GM23338 (cell line): ENCODE data around the gene SNHG17. TPM values are rescaled to one million over a fixed set of nuclear protein-coding genes. Genes with fewer than 3 reads are reported as not detected.

Experiments used
- ATAC-seq: fragments of 200-7000 bp; cut with Tn5 transposase; 3 replicates; pipeline ENCODE4 v1.9.1; 2020
- DNase-seq: peaks from one replicate; pipeline ENCODE4 v3.0.0-alpha.2; 2015; ENCODE audit warnings: low spot score
- H2AFZ ChIP-seq: fragments of 200-600 bp; sonication (generic); 2 replicates; pipeline ENCODE4 v1.8.0; 2016; ENCODE audit warnings: antibody characterized with exemption, mild to moderate bottlenecking, moderate library complexity
- H3F3A ChIP-seq: fragments of 200-600 bp; sonication (generic); replicated peaks from 2 replicates; pipeline ENCODE4 v1.8.0; 2017; ENCODE audit warnings: antibody characterized with exemption, mixed run types, low read depth
- H3K27ac ChIP-seq: fragments of 200-600 bp; sonication (generic); 2 replicates; pipeline ENCODE4 v1.6.1; 2016; ENCODE audit warnings: low read depth
- H3K27me3 ChIP-seq: fragments of 200-600 bp; sonication (generic); 2 replicates; pipeline ENCODE4 v1.8.0; 2016; ENCODE audit warnings: mild to moderate bottlenecking, mixed run types, moderate library complexity; ENCODE audit not compliant: insufficient read depth
- H3K36me3 ChIP-seq: fragments of 200-600 bp; sonication (generic); 2 replicates; pipeline ENCODE4 v1.8.0; 2016; ENCODE audit warnings: mild to moderate bottlenecking; ENCODE audit not compliant: insufficient read depth
- H3K4me1 ChIP-seq: fragments of 200-600 bp; sonication (generic); 2 replicates; pipeline ENCODE4 v1.8.0; 2016; ENCODE audit warnings: mild to moderate bottlenecking, moderate library complexity; ENCODE audit not compliant: insufficient read depth
- H3K4me2 ChIP-seq: fragments of 200-600 bp; sonication (generic); 2 replicates; pipeline ENCODE4 v1.7.1; 2017; ENCODE audit warnings: mixed run types
- H3K4me3 ChIP-seq: fragments of 200-600 bp; sonication (generic); 2 replicates; pipeline ENCODE4 v1.6.1; 2016; ENCODE audit warnings: mixed run types
- H3K79me2 ChIP-seq: fragments of 200-600 bp; sonication (generic); replicated peaks from 2 replicates; pipeline ENCODE4 v1.8.0; 2017; ENCODE audit warnings: mild to moderate bottlenecking; ENCODE audit not compliant: insufficient read depth
- H3K9me2 ChIP-seq: fragments of 200-600 bp; sonication (generic); 2 replicates; pipeline ENCODE4 v1.8.0; 2017; ENCODE audit not compliant: insufficient read depth
- H4K20me1 ChIP-seq: fragments of 200-600 bp; sonication (generic); replicated peaks from 2 replicates; pipeline ENCODE4 v1.8.0; 2017; ENCODE audit warnings: mild to moderate bottlenecking; ENCODE audit not compliant: insufficient read depth
- H3K27ac Mint-ChIP-seq: 2 replicates; pipeline ENCODE4 v1.8.0; 2020; ENCODE audit warnings: inconsistent platforms, mild to moderate bottlenecking, moderate library complexity, mixed read lengths
- H3K27me3 Mint-ChIP-seq: 3 replicates; pipeline ENCODE4 v1.8.0; 2022; ENCODE audit warnings: low read depth, mild to moderate bottlenecking, moderate library complexity, mixed read lengths, inconsistent platforms; ENCODE audit not compliant: insufficient read depth, poor library complexity
- H3K36me3 Mint-ChIP-seq: 3 replicates; pipeline ENCODE4 v1.8.0; 2021; ENCODE audit warnings: low read depth, mild to moderate bottlenecking, inconsistent platforms, moderate library complexity, mixed read lengths
- H3K4me1 Mint-ChIP-seq: 3 replicates; pipeline ENCODE4 v1.8.0; 2020; ENCODE audit warnings: mild to moderate bottlenecking, inconsistent platforms, mixed read lengths
- H3K4me3 Mint-ChIP-seq: 3 replicates; pipeline ENCODE4 v1.8.0; 2021; ENCODE audit warnings: moderate library complexity, mild to moderate bottlenecking, inconsistent platforms, mixed read lengths
- H3K9me3 Mint-ChIP-seq: 3 replicates; pipeline ENCODE4 v1.8.0; 2020; ENCODE audit warnings: moderate library complexity, mild to moderate bottlenecking, inconsistent platforms, mixed read lengths
- CTCF ChIP-seq, 2 experiments: fragments of 200-600 bp in 1 of 2; sonication (generic) in 1 of 2; conservative IDR thresholded peaks; 2 replicates each; pipeline versions ENCODE4 v1.5.1 to v1.6.1; 2016 to 2017; ENCODE audit warnings: antibody characterized with exemption in 2 of 2, low read depth in 2 of 2, mild to moderate bottlenecking in 2 of 2, moderate library complexity in 1 of 2
- EZH2 ChIP-seq: fragments of 200-600 bp; sonication (generic); IDR thresholded peaks from one replicate; pipeline ENCODE4 v1.8.0; 2017; ENCODE audit warnings: antibody characterized with exemption, mild to moderate bottlenecking, low read depth; ENCODE audit not compliant: unreplicated experiment
- JUNB ChIP-seq: IDR thresholded peaks from one replicate; pipeline ENCODE4 v1.6.1; 2016; ENCODE audit warnings: antibody characterized with exemption; ENCODE audit not compliant: unreplicated experiment
- polyA plus RNA-seq: library from polyadenylated mRNA; unstranded; fragments of >200 nt; fragmentation: Nextera tagmentation; extraction: Ambion mirVana; gene quantifications from 2 replicates; pipeline ENCODE4 v1.2.1, GENCODE V29; 2016
- total RNA-seq: library from RNA; depleted of rRNA; stranded (reverse); fragments of >200 nt; shearing (Covaris generic); gene quantifications from 2 replicates; pipeline ENCODE4 v1.2.3, GENCODE V29; 2014
- TF ChIP-seq, protein P1 (sequence below): IDR thresholded peaks from one replicate; pipeline ENCODE4 v1.6.1; 2018; ENCODE audit warnings: antibody characterized with exemption; ENCODE audit not compliant: unreplicated experiment
- TF ChIP-seq, protein P2 (sequence below): fragments of 250-450 bp; sonication (Bioruptor Pico); IDR thresholded peaks from 2 replicates; pipeline ENCODE4 v1.5.0; 2020; ENCODE audit warnings: mild to moderate bottlenecking, moderate library complexity

SNHG17 gene
- total and polyA plus RNA-seq, 2 experiments from 2014 or later: 25.4 to 76.1 TPM

- peaks cover 24% of the 10 kb centered on the region for H4K20me1 ChIP-seq
- TF ChIP-seq EZH2: no peak
- no peak for TF ChIP-seq JUNB
- no peak for TF ChIP-seq CTCF (conservative IDR thresholded peaks at IDR 0.05; ENCODE audit: low read depth in 2 of 2)
- TF ChIP-seq, protein P1, sequence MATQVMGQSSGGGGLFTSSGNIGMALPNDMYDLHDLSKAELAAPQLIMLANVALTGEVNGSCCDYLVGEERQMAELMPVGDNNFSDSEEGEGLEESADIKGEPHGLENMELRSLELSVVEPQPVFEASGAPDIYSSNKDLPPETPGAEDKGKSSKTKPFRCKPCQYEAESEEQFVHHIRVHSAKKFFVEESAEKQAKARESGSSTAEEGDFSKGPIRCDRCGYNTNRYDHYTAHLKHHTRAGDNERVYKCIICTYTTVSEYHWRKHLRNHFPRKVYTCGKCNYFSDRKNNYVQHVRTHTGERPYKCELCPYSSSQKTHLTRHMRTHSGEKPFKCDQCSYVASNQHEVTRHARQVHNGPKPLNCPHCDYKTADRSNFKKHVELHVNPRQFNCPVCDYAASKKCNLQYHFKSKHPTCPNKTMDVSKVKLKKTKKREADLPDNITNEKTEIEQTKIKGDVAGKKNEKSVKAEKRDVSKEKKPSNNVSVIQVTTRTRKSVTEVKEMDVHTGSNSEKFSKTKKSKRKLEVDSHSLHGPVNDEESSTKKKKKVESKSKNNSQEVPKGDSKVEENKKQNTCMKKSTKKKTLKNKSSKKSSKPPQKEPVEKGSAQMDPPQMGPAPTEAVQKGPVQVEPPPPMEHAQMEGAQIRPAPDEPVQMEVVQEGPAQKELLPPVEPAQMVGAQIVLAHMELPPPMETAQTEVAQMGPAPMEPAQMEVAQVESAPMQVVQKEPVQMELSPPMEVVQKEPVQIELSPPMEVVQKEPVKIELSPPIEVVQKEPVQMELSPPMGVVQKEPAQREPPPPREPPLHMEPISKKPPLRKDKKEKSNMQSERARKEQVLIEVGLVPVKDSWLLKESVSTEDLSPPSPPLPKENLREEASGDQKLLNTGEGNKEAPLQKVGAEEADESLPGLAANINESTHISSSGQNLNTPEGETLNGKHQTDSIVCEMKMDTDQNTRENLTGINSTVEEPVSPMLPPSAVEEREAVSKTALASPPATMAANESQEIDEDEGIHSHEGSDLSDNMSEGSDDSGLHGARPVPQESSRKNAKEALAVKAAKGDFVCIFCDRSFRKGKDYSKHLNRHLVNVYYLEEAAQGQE: no peak
- TF ChIP-seq, protein P2, sequence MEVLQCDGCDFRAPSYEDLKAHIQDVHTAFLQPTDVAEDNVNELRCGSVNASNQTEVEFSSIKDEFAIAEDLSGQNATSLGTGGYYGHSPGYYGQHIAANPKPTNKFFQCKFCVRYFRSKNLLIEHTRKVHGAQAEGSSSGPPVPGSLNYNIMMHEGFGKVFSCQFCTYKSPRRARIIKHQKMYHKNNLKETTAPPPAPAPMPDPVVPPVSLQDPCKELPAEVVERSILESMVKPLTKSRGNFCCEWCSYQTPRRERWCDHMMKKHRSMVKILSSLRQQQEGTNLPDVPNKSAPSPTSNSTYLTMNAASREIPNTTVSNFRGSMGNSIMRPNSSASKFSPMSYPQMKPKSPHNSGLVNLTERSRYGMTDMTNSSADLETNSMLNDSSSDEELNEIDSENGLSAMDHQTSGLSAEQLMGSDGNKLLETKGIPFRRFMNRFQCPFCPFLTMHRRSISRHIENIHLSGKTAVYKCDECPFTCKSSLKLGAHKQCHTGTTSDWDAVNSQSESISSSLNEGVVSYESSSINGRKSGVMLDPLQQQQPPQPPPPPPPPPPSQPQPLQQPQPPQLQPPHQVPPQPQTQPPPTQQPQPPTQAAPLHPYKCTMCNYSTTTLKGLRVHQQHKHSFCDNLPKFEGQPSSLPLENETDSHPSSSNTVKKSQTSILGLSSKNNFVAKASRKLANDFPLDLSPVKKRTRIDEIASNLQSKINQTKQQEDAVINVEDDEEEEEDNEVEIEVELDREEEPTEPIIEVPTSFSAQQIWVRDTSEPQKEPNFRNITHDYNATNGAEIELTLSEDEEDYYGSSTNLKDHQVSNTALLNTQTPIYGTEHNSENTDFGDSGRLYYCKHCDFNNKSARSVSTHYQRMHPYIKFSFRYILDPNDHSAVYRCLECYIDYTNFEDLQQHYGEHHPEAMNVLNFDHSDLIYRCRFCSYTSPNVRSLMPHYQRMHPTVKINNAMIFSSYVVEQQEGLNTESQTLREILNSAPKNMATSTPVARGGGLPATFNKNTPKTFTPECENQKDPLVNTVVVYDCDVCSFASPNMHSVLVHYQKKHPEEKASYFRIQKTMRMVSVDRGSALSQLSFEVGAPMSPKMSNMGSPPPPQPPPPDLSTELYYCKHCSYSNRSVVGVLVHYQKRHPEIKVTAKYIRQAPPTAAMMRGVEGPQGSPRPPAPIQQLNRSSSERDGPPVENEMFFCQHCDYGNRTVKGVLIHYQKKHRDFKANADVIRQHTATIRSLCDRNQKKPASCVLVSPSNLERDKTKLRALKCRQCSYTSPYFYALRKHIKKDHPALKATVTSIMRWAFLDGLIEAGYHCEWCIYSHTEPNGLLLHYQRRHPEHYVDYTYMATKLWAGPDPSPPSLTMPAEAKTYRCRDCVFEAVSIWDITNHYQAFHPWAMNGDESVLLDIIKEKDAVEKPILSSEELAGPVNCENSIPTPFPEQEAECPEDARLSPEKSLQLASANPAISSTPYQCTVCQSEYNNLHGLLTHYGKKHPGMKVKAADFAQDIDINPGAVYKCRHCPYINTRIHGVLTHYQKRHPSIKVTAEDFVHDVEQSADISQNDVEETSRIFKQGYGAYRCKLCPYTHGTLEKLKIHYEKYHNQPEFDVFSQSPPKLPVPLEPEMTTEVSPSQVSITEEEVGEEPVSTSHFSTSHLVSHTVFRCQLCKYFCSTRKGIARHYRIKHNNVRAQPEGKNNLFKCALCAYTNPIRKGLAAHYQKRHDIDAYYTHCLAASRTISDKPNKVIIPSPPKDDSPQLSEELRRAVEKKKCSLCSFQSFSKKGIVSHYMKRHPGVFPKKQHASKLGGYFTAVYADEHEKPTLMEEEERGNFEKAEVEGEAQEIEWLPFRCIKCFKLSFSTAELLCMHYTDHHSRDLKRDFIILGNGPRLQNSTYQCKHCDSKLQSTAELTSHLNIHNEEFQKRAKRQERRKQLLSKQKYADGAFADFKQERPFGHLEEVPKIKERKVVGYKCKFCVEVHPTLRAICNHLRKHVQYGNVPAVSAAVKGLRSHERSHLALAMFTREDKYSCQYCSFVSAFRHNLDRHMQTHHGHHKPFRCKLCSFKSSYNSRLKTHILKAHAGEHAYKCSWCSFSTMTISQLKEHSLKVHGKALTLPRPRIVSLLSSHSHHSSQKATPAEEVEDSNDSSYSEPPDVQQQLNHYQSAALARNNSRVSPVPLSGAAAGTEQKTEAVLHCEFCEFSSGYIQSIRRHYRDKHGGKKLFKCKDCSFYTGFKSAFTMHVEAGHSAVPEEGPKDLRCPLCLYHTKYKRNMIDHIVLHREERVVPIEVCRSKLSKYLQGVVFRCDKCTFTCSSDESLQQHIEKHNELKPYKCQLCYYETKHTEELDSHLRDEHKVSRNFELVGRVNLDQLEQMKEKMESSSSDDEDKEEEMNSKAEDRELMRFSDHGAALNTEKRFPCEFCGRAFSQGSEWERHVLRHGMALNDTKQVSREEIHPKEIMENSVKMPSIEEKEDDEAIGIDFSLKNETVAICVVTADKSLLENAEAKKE (CRISPR knock-in tag): no peak
- no peaks in the 10 kb centered on the region for H3K9me2 ChIP-seq
- H3K36me3 ChIP-seq: no peaks in the 10 kb centered on the region
- H2AFZ ChIP-seq: no peak overlapping the region
- no peaks in the 10 kb centered on the region for H3F3A ChIP-seq
- peaks cover 98% of the 10 kb centered on the region for H3K79me2 ChIP-seq
- H3K27ac Mint-ChIP-seq: no peak overlapping the region
- H3K36me3 Mint-ChIP-seq: peaks cover 3% of the 10 kb centered on the region; the same call in 2 of the 3 replicates
- no peaks in the 10 kb centered on the region for H3K4me1 ChIP-seq
- ATAC-seq (no peak), DNase-seq (no peak)
- H3K27me3 Mint-ChIP-seq: peaks cover 2% of the 10 kb centered on the region
- H3K27me3 ChIP-seq: no peaks in the 10 kb centered on the region
- H3K4me2 ChIP-seq: no peak overlapping the region
- H3K27ac ChIP-seq: no peak overlapping the region
- H3K4me1 Mint-ChIP-seq: peaks cover under 1% of the 10 kb centered on the region; the same call in 1 of the 3 replicates
- H3K9me3 Mint-ChIP-seq: no peaks in the 10 kb centered on the region
- H3K4me3 Mint-ChIP-seq: no peak overlapping the region
- H3K4me3 ChIP-seq: no peak overlapping the region
These were observed 44.5 kb upstream of the SNHG17 start for GRCh38 chr20:38479596-38479995.
